IMR-90 (cell line): ENCODE data around the gene EIF4B. TPM values are rescaled to one million over a fixed set of nuclear protein-coding genes. Genes with fewer than 3 reads are reported as not detected.

Experiments
- ATAC-seq: fragments of 200-7000 bp; cut with Tn5 transposase; 2 replicates; pipeline ENCODE4 v1.9.1; 2020; ENCODE audit warnings: low read depth, mild to moderate bottlenecking, moderate library complexity
- BruUV-seq: library from RNA; stranded (reverse); fragments of 400-500 nt; replicated peaks from 2 replicates; lab custom pipeline; 2021; lab: Mats Ljungman, UMichigan
- CTCF ChIA-PET: fragments of 300-600 bp; formaldehyde crosslinking; extraction: SDS; loops from one replicate; lab custom pipeline; 2021; ENCODE audit warnings: antibody characterized with exemption; lab: Yijun Ruan, JAX
- POLR2A ChIA-PET: fragments of 300-600 bp; sonication (Branson Sonifier 250); formaldehyde crosslinking; loops from one replicate; lab custom pipeline; 2022; ENCODE audit warnings: antibody characterized with exemption; ENCODE audit not compliant: unreplicated experiment; lab: Charles Lee
- DNase-seq: peaks from one replicate; pipeline ENCODE4 v3.0.0; 2013
- H2AFZ ChIP-seq: replicated peaks from 2 replicates; pipeline ENCODE3; 2013; ENCODE audit warnings: low read length, mild to moderate bottlenecking; ENCODE audit not compliant: poor library complexity
- H2AK5ac ChIP-seq: 2 replicates; pipeline ENCODE4 v1.6.1; 2013; ENCODE audit warnings: low read depth, low read length, inconsistent platforms
- H2AK9ac ChIP-seq: replicated peaks from 2 replicates; pipeline ENCODE3; 2013; ENCODE audit warnings: mild to moderate bottlenecking, low read depth, low read length, moderate library complexity; ENCODE audit not compliant: poor library complexity
- H2BK120ac ChIP-seq: 2 replicates; pipeline ENCODE4 v1.6.1; 2013; ENCODE audit warnings: low read depth, low read length, inconsistent platforms
- H2BK15ac ChIP-seq: 3 replicates; pipeline ENCODE4 v1.6.1; 2013; ENCODE audit warnings: low read depth, low read length, inconsistent platforms
- H2BK20ac ChIP-seq: 2 replicates; pipeline ENCODE4 v1.6.1; 2013; ENCODE audit warnings: low read depth, mild to moderate bottlenecking, inconsistent platforms, low read length, moderate library complexity
- H2BK5ac ChIP-seq: 2 replicates; pipeline ENCODE4 v1.6.1; 2013; ENCODE audit warnings: mild to moderate bottlenecking, low read depth, low read length, inconsistent platforms; ENCODE audit not compliant: poor library complexity, severe bottlenecking
- H3K14ac ChIP-seq: replicated peaks from 2 replicates; pipeline ENCODE4 v1.6.1; 2013; ENCODE audit warnings: low read depth, low read length, inconsistent platforms
- H3K18ac ChIP-seq: 2 replicates; pipeline ENCODE4 v1.6.1; 2013; ENCODE audit warnings: low read depth, low read length, control low read depth
- H3K23ac ChIP-seq: 2 replicates; pipeline ENCODE4 v1.6.1; 2013; ENCODE audit warnings: low read depth, low read length, inconsistent platforms
- H3K27ac ChIP-seq: 2 replicates; pipeline ENCODE4 v1.5.1; 2013; ENCODE audit warnings: mild to moderate bottlenecking, control low read depth, low read length; ENCODE audit not compliant: insufficient read depth
- H3K27me3 ChIP-seq: 2 replicates; pipeline ENCODE4 v1.6.1; 2013; ENCODE audit warnings: low read length; ENCODE audit not compliant: control insufficient read depth, insufficient read depth
- H3K36me3 ChIP-seq: 2 replicates; pipeline ENCODE4 v1.6.1; 2013; ENCODE audit warnings: low read length, mixed read lengths; ENCODE audit not compliant: control insufficient read depth, insufficient read depth
- H3K4ac ChIP-seq: 2 replicates; pipeline ENCODE4 v1.6.1; 2013; ENCODE audit warnings: low read depth, low read length, inconsistent platforms
- H3K4me1 ChIP-seq: 2 replicates; pipeline ENCODE4 v1.6.1; 2013; ENCODE audit warnings: low read length, mixed read lengths; ENCODE audit not compliant: control insufficient read depth, insufficient read depth
- H3K4me2 ChIP-seq: 2 replicates; pipeline ENCODE4 v1.6.1; 2013; ENCODE audit warnings: low read depth, mild to moderate bottlenecking, control low read depth, low read length, moderate library complexity
- H3K4me3 ChIP-seq: 2 replicates; pipeline ENCODE4 v1.5.1; 2013; ENCODE audit warnings: low read depth, mild to moderate bottlenecking, control low read depth, low read length, moderate library complexity; ENCODE audit not compliant: insufficient read depth
- H3K56ac ChIP-seq: 2 replicates; pipeline ENCODE4 v1.6.1; 2013; ENCODE audit warnings: low read length, inconsistent platforms; ENCODE audit not compliant: insufficient read depth; ENCODE audit errors: extremely low read depth
- H3K79me1 ChIP-seq, 2 experiments: 2 replicates each; pipeline ENCODE4 v1.6.1; 2013; ENCODE audit warnings: low read length in 2 of 2, inconsistent platforms in 1 of 2, low read depth in 1 of 2
- H3K9ac ChIP-seq: 2 replicates; pipeline ENCODE4 v1.6.1; 2013; ENCODE audit warnings: low read depth, low read length, control low read depth
- H3K9me1 ChIP-seq: 2 replicates; pipeline ENCODE4 v1.6.1; 2013; ENCODE audit warnings: low read length, inconsistent platforms; ENCODE audit not compliant: insufficient read depth
- H3K9me3 ChIP-seq: 2 replicates; pipeline ENCODE4 v1.6.1; 2013; ENCODE audit warnings: low read length; ENCODE audit not compliant: control insufficient read depth, insufficient read depth
- H4K20me1 ChIP-seq: 2 replicates; pipeline ENCODE4 v1.6.1; 2013; ENCODE audit warnings: low read length, inconsistent platforms; ENCODE audit not compliant: insufficient read depth
- H4K5ac ChIP-seq: 2 replicates; pipeline ENCODE4 v1.6.1; 2013; ENCODE audit warnings: mild to moderate bottlenecking, low read depth, low read length, control low read depth
- H4K8ac ChIP-seq, 2 experiments: 2 replicates each; pipeline ENCODE4 v1.6.1; 2013; ENCODE audit warnings: low read depth in 2 of 2, low read length in 2 of 2, control low read depth in 1 of 2, inconsistent platforms in 1 of 2
- H4K91ac ChIP-seq: 2 replicates; pipeline ENCODE4 v1.6.1; 2013; ENCODE audit warnings: low read depth, low read length, inconsistent platforms; ENCODE audit not compliant: insufficient read depth
- BHLHE40 ChIP-seq: fragments of 150-350 bp; IDR thresholded peaks from 2 replicates; pipeline ENCODE4 v1.6.1; 2016; ENCODE audit warnings: mild to moderate bottlenecking, low read depth, low read length
- CHD1 ChIP-seq: IDR thresholded peaks from 2 replicates; pipeline ENCODE4 v1.6.1; 2012; ENCODE audit warnings: low read depth, low read length, improper control_type of control experiment
- FOS ChIP-seq: fragments of 150-350 bp; IDR thresholded peaks from 2 replicates; pipeline ENCODE4 v1.6.1; 2016; ENCODE audit warnings: low read depth, low read length
- MAFK ChIP-seq: IDR thresholded peaks from 2 replicates; pipeline ENCODE4 v1.6.1; 2012; ENCODE audit warnings: low read depth, low read length, improper control_type of control experiment
- MXI1 ChIP-seq: IDR thresholded peaks from 2 replicates; pipeline ENCODE4 v1.6.1; 2012; ENCODE audit warnings: low read depth, mild to moderate bottlenecking, low read length, moderate library complexity, borderline replicate concordance
- NFE2L2 ChIP-seq: fragments of 150-350 bp; IDR thresholded peaks from 2 replicates; pipeline ENCODE4 v1.6.1; 2016; ENCODE audit warnings: low read depth, mild to moderate bottlenecking, low read length
- RAD21 ChIP-seq: IDR thresholded peaks from 2 replicates; pipeline ENCODE4 v1.6.1; 2012; ENCODE audit warnings: low read length, improper control_type of control experiment
- RCOR1 ChIP-seq: IDR thresholded peaks from 2 replicates; pipeline ENCODE4 v1.6.1; 2012; ENCODE audit warnings: mild to moderate bottlenecking, low read length, improper control_type of control experiment; ENCODE audit not compliant: insufficient replicate concordance
- SMC3 ChIP-seq: fragments of 150-350 bp; IDR thresholded peaks from 2 replicates; pipeline ENCODE4 v1.6.1; 2016; ENCODE audit warnings: low read depth, mild to moderate bottlenecking, antibody characterized with exemption, low read length, moderate library complexity
- WGBS, 2 experiments: methylation state at CpG; one replicate each; pipeline versions ENCODE4 v1.1.5 to v1.1.7; 2013; ENCODE audit warnings: missing lambda C conversion rate in 2 of 2; ENCODE audit not compliant: insufficient read length in 1 of 2; ENCODE audit errors: extremely low coverage in 2 of 2; 5-methylcytosine and 5-hydroxymethylcytosine counted together
- dilution Hi-C: fragments of 300-500 bp; cut with HindIII; formaldehyde crosslinking; loops from one replicate; pipeline ENCODE4 v1.14.3; 2018; ENCODE audit warnings: low sequenced_read_pairs; ENCODE audit not compliant: unreplicated experiment
- in situ Hi-C: fragments of 300-500 bp; cut with MboI; formaldehyde crosslinking; loops from 3 replicates; pipeline ENCODE4 v1.14.3; 2019; ENCODE audit warnings: low sequenced_read_pairs, inconsistent platforms, mixed read lengths
- intact Hi-C: fragments of 100-400 bp; cut with micrococcal nuclease; formaldehyde crosslinking; loops from 2 replicates; pipeline ENCODE4 v1.10.0; 2022
- polyA plus RNA-seq, 3 experiments: library from polyadenylated mRNA; depleted of rRNA; stranded (reverse); fragments of >200 nt; gene quantifications; 2 replicates each; pipeline ENCODE4 v1.2.3, GENCODE V29; 2012; ENCODE audit warnings: low replicate concordance in 1 of 3
- total RNA-seq: library from RNA; depleted of rRNA; stranded (reverse); fragments of >200 nt; gene quantifications from 2 replicates; pipeline ENCODE4 v1.2.3, GENCODE V29; 2012
- TF ChIP-seq, protein P1 (sequence below): fragments of 150-350 bp; IDR thresholded peaks from 2 replicates; pipeline ENCODE4 v1.6.1; 2017; ENCODE audit warnings: mild to moderate bottlenecking, antibody characterized with exemption, low read length, low read depth
- TF ChIP-seq, protein P2 (sequence below): fragments of 150-350 bp; IDR thresholded peaks from 2 replicates; pipeline ENCODE4 v1.6.1; 2016; ENCODE audit warnings: low read depth, mild to moderate bottlenecking, low read length, moderate library complexity, borderline replicate concordance

Gene EIF4B
- total and polyA plus RNA-seq, 2 of the 4 experiments (the other 2 are of a cell fraction) = 313 to 671 TPM

- H2BK5ac ChIP-seq = peak overlapping the region; percentile 99
- ATAC-seq = no peak
- H3K9me1 ChIP-seq = peaks cover 28% of the 10 kb centered on the region
- CTCF ChIA-PET = no interaction called here
- no TSS peak for BruUV-seq
- H3K9ac ChIP-seq = peak overlapping the region; percentile 87
- peak overlapping the region; percentile 82; the same call in 2 of the 3 replicates for H2BK15ac ChIP-seq
- H3K56ac ChIP-seq = peak overlapping the region; percentile 87
- H3K36me3 ChIP-seq = peaks cover 26% of the 10 kb centered on the region
- H3K79me1 ChIP-seq = peaks cover 10 to 70% of the 10 kb centered on the region in 2 experiments; a peak in 3 of 4 replicates
- H2AFZ ChIP-seq = peak overlapping the region; percentile 82
- DNase-seq = no peak
- peak overlapping the region; percentile 84 for H3K14ac ChIP-seq
- peak overlapping the region; percentile 48 for H2BK20ac ChIP-seq
- H3K4me3 ChIP-seq = peak overlapping the region; percentile 57
- H3K23ac ChIP-seq = peak overlapping the region; percentile 92
- H4K5ac ChIP-seq = peak overlapping the region; percentile 73
- 17% methylated on average over 1 of the region's 2 CpGs; no CpG with 5 or more reads in 1 of the 2 experiments for WGBS, 2 experiments
- peak overlapping the region; percentile 99 for H4K91ac ChIP-seq
- H2AK5ac ChIP-seq = peak overlapping the region; percentile 100
- in situ Hi-C loops (no loop called here), intact Hi-C loops (loop anchor here (5.0 kb wide), 1 partner anchor 247 kb away; the partner anchor contains the start of genes MYG1 and PFDN5), dilution Hi-C loops (no loop called here)
- H3K9me3 ChIP-seq = no peaks in the 10 kb centered on the region
- no peak for TF ChIP-seq MAFK
- no peak for TF ChIP-seq RAD21
- TF ChIP-seq BHLHE40 = no peak
- TF ChIP-seq CHD1 = no peak
- no peak for TF ChIP-seq SMC3
- no peak for TF ChIP-seq RCOR1
- no peak for TF ChIP-seq NFE2L2
- TF ChIP-seq, protein P1, sequence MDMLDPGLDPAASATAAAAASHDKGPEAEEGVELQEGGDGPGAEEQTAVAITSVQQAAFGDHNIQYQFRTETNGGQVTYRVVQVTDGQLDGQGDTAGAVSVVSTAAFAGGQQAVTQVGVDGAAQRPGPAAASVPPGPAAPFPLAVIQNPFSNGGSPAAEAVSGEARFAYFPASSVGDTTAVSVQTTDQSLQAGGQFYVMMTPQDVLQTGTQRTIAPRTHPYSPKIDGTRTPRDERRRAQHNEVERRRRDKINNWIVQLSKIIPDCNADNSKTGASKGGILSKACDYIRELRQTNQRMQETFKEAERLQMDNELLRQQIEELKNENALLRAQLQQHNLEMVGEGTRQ = no peak
- TF ChIP-seq MXI1 = no peak
- no peak for TF ChIP-seq FOS
- TF ChIP-seq, protein P2, sequence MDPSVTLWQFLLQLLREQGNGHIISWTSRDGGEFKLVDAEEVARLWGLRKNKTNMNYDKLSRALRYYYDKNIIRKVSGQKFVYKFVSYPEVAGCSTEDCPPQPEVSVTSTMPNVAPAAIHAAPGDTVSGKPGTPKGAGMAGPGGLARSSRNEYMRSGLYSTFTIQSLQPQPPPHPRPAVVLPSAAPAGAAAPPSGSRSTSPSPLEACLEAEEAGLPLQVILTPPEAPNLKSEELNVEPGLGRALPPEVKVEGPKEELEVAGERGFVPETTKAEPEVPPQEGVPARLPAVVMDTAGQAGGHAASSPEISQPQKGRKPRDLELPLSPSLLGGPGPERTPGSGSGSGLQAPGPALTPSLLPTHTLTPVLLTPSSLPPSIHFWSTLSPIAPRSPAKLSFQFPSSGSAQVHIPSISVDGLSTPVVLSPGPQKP = no peak
- H2AK9ac ChIP-seq = peak overlapping the region; percentile 100
- H2BK120ac ChIP-seq = peak overlapping the region; percentile 99
- peak overlapping the region; percentile 67 for H3K4me2 ChIP-seq
- H4K20me1 ChIP-seq = peaks cover 22% of the 10 kb centered on the region
- peaks cover 53% of the 10 kb centered on the region for H3K4me1 ChIP-seq
- peak overlapping the region; percentile 100 for H3K4ac ChIP-seq
- POLR2A ChIA-PET = interaction anchor here (1.8 kb wide), 1 partner anchor 28 kb away, joined by 8 read pairs; the partner anchor contains the start of gene SPRYD3
- peak overlapping the region; percentile 99 for H3K27ac ChIP-seq
- H4K8ac ChIP-seq = peak overlapping the region; percentile 84 to 89
- peak overlapping the region; percentile 73 for H3K18ac ChIP-seq
- H3K27me3 ChIP-seq = no peaks in the 10 kb centered on the region
Observed at GRCh38 chr12:53050426-53051057, 44.3 kb downstream of the EIF4B start.
